Activated CD4-positive, alpha-beta T cell treated with anti-CD3 and anti-CD28 coated beads, Interleukin-2, amount 10 ng/mL, durations not matched to agents 24 days and 14 days (primary cell): ENCODE results near the gene CYTH1. TPM values are rescaled to one million over a fixed set of nuclear protein-coding genes. Genes with fewer than 3 reads are reported as not detected.

Experiments
- DNase-seq: peaks from one replicate; pipeline ENCODE4 v3.0.0; 2022
- H3K27ac Mint-ChIP-seq: one replicate; pipeline ENCODE4 v1.8.0; 2022; ENCODE audit warnings: mild to moderate bottlenecking, mixed read lengths
- H3K27me3 Mint-ChIP-seq: one replicate; pipeline ENCODE4 v1.8.0; 2022; ENCODE audit warnings: mixed read lengths
- H3K36me3 Mint-ChIP-seq: one replicate; pipeline ENCODE4 v1.8.0; 2022; ENCODE audit warnings: low read depth, mild to moderate bottlenecking, mixed read lengths
- H3K4me1 Mint-ChIP-seq: one replicate; pipeline ENCODE4 v1.8.0; 2021; ENCODE audit warnings: mixed read lengths
- H3K4me3 Mint-ChIP-seq: one replicate; pipeline ENCODE4 v1.8.0; 2022; ENCODE audit warnings: mild to moderate bottlenecking, moderate library complexity, mixed read lengths
- H3K9me3 Mint-ChIP-seq: one replicate; pipeline ENCODE4 v1.8.0; 2021; ENCODE audit warnings: mixed read lengths
- intact Hi-C: fragments of 100-400 bp; cut with micrococcal nuclease; formaldehyde crosslinking; loops from one replicate; pipeline ENCODE4 v1.15.1; 2023
- total RNA-seq: library from RNA; stranded (reverse); gene quantifications from 2 replicates; pipeline ENCODE4 v1.2.3, GENCODE V29; 2022

Gene CYTH1, protein sequence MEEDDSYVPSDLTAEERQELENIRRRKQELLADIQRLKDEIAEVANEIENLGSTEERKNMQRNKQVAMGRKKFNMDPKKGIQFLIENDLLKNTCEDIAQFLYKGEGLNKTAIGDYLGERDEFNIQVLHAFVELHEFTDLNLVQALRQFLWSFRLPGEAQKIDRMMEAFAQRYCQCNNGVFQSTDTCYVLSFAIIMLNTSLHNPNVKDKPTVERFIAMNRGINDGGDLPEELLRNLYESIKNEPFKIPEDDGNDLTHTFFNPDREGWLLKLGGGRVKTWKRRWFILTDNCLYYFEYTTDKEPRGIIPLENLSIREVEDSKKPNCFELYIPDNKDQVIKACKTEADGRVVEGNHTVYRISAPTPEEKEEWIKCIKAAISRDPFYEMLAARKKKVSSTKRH
- total RNA-seq, result 126 and 131 TPM in 2 replicates

DNA sequence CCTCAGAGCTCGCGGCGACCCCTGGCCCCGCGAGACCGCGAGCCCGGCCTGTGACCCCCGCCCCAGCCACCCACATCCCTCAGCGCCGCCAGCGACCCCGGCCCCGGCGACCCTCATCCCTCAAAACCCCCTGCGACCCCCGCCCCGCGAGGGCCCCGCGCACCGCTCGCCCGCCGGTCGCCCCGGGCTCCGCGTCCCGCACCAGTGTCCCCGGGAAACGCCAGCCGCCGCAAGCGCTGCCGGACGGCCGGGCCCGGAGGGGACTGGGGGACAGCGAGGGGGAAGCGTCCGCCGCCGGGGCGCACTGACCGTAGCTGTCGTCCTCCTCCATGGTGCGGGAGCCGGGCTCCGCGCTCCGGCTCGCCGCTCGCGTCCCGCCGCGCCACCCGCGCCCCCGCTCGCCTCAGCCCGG, at the start of gene CYTH1:
TSS of gene CYTH1 (minus strand) at position 381 of the 412 bp plus-strand sequence. CDS start at position 331, 50 bp downstream.
- H3K27ac Mint-ChIP-seq, result peak within 1 kb of the TSS; percentile 97
- H3K4me3 Mint-ChIP-seq, result peak within 1 kb of the TSS; percentile 86
- no peaks in the 10 kb centered on the region for H3K27me3 Mint-ChIP-seq
- peaks cover 20% of the 10 kb centered on the region for H3K36me3 Mint-ChIP-seq
- DNase-seq, result no peak
- intact Hi-C loops, result loop anchor here (2.0 kb wide), 1 partner anchor 59 kb away; the partner anchor contains the start of gene USP36
- H3K9me3 Mint-ChIP-seq, result no peaks in the 10 kb centered on the region
- H3K4me1 Mint-ChIP-seq, result peaks cover 45% of the 10 kb centered on the region

- intact Hi-C loops, result no loop called here
- Mint-ChIP-seq H3K9me3 (no peaks in the 10 kb centered on the region), H3K36me3 (peaks cover 78% of the 10 kb centered on the region), H3K4me3 (no peak overlapping the region), H3K27ac (no peak overlapping the region), H3K27me3 (no peaks in the 10 kb centered on the region), H3K4me1 (peaks cover 20% of the 10 kb centered on the region)
- no peak for DNase-seq
Observed at GRCh38 chr17:78829477-78829876, 47.4 kb upstream of the CYTH1 start.

- Mint-ChIP-seq H3K9me3 (no peaks in the 10 kb centered on the region), H3K4me3 (no peak overlapping the region), H3K27ac (no peak overlapping the region), H3K4me1 (peaks cover 23% of the 10 kb centered on the region), H3K27me3 (no peaks in the 10 kb centered on the region), H3K36me3 (peaks cover 82% of the 10 kb centered on the region)
- intact Hi-C loops, result no loop called here
- no peak for DNase-seq
Observed at GRCh38 chr17:78828470-78829185, 46.6 kb upstream of the CYTH1 start.

DNA sequence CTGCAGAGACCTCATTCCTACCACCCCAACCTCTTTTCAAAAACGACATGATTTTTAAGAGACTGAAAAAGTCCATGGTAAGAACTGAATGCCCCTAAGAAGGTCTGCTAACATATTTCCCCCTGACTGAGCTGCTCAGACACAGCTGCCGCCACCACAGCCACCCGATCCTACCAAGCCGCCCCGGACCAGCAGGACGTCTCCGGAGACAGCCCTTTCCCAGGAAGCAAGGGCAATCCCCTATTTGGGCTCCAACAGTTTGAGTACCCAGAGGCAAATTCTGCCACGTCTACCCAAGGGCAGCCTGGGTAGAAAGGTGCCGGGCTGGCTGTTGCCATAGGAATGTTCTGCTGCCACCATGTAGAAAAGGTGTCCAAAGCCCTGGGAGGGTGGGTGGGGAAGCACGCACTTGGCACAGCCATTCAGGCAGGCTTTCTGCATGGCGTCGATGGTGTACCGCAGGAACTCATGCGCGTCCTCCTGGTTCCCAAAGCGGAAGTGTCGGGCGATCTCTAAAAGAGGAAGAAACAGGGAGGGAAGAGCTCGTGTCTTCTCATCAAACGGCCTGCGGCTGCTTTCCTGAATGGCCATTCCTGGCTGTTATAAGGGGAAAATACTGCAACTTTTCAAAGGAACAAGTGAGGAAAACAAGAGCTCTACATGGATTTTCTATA, 44.9 kb upstream of the CYTH1 start:
- intact Hi-C loops, result no loop called here
- no peak overlapping the region for H3K27ac Mint-ChIP-seq

GRCh38 chr17:78826421-78826820, 44.3 kb upstream of the CYTH1 start:
- H3K9me3 Mint-ChIP-seq, result no peaks in the 10 kb centered on the region
- no peak overlapping the region for H3K27ac Mint-ChIP-seq
- H3K4me1 Mint-ChIP-seq, result peaks cover 34% of the 10 kb centered on the region
- H3K36me3 Mint-ChIP-seq, result peaks cover 81% of the 10 kb centered on the region
- no peaks in the 10 kb centered on the region for H3K27me3 Mint-ChIP-seq
- no peak overlapping the region for H3K4me3 Mint-ChIP-seq
- intact Hi-C loops, result no loop called here
- no peak for DNase-seq

More for the DNA sequence above, 44.9 kb upstream of the CYTH1 start:
- DNase-seq, result no peak
- Mint-ChIP-seq H3K4me1 (peaks cover 28% of the 10 kb centered on the region), H3K4me3 (no peak overlapping the region), H3K9me3 (no peaks in the 10 kb centered on the region), H3K36me3 (peaks cover 82% of the 10 kb centered on the region), H3K27me3 (no peaks in the 10 kb centered on the region)

GRCh38 chr17:78825696-78826095, 43.6 kb upstream of the CYTH1 start:
- no peak for DNase-seq
- Mint-ChIP-seq H3K27me3 (no peaks in the 10 kb centered on the region), H3K4me1 (peaks cover 38% of the 10 kb centered on the region), H3K36me3 (peaks cover 85% of the 10 kb centered on the region), H3K27ac (no peak overlapping the region), H3K9me3 (no peaks in the 10 kb centered on the region), H3K4me3 (no peak overlapping the region)
- intact Hi-C loops, result no loop called here

DNA sequence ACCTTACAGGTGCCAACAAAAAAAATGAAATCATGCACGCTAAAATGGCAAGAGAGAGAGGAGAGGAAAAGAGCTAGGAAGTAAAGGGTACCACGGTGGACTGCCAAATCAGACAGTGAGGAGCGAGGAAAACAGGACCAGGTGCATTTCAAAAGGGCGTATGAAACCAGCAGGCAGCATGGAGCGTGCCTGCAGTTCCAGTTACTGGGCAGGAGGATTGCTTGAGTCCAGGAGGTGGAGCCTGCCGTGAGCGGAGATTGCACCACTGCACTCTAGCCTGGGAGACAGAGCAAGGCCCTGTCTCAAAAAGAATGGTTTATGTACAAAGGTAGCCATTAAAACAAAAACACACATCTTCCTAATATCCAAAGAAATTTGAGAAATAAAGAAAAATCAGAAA, 42.2 kb upstream of the CYTH1 start:
- DNase-seq, result no peak
- intact Hi-C loops, result no loop called here
- Mint-ChIP-seq H3K4me3 (no peak overlapping the region), H3K9me3 (no peaks in the 10 kb centered on the region), H3K27ac (peak overlapping the region; percentile 4), H3K36me3 (peaks cover 88% of the 10 kb centered on the region), H3K4me1 (peaks cover 49% of the 10 kb centered on the region), H3K27me3 (no peaks in the 10 kb centered on the region)

DNA sequence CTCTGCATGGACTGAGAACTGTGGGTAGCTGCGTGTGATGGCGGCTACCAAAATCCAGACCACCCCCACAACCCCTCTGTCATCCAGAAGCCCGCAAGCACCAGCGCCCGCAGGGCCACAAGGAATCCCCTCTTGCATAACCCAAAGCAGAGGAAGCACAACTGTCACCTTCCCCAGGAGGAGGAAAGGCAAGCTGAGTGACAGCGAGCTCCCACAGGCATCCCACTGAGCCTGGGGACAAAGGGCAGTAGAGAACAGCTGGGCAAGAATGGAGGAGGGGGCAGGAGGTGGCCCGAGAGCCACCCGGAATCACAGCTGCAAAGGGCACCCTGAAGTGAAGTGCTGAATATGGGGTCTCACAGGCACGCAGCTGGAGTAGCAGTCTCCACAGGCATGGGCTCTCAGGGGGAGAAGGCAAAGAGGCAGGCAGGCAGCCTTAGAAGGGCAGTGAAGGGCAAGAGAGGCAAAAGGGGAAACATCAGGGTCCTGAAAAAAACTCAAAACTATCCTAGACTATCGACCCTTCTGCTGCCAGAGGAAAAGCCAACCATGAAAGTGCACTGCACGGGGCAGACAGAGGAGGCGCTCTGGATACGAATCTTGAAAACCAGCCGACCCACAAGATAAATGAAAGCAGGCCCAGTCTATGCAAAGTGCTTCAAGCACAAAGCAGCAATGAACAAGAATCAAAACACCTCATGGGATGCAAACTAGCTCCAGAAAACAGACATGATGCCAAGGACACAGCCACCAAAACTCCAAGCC, 41.4 kb upstream of the CYTH1 start:
- H3K4me3 Mint-ChIP-seq, result no peak overlapping the region
- DNase-seq, result no peak
- intact Hi-C loops, result no loop called here
- no peak overlapping the region for H3K27ac Mint-ChIP-seq
- no peaks in the 10 kb centered on the region for H3K27me3 Mint-ChIP-seq
- peaks cover 56% of the 10 kb centered on the region for H3K4me1 Mint-ChIP-seq
- H3K36me3 Mint-ChIP-seq, result peaks cover 89% of the 10 kb centered on the region
- no peaks in the 10 kb centered on the region for H3K9me3 Mint-ChIP-seq

- Mint-ChIP-seq H3K4me3 (no peak overlapping the region), H3K27ac (peak overlapping the region; percentile 44), H3K27me3 (no peaks in the 10 kb centered on the region), H3K9me3 (no peaks in the 10 kb centered on the region), H3K4me1 (peaks cover 56% of the 10 kb centered on the region), H3K36me3 (peaks cover 84% of the 10 kb centered on the region)
- DNase-seq, result no peak
- intact Hi-C loops, result no loop called here
Observed at GRCh38 chr17:78822552-78822951, 40.5 kb upstream of the CYTH1 start.

DNA sequence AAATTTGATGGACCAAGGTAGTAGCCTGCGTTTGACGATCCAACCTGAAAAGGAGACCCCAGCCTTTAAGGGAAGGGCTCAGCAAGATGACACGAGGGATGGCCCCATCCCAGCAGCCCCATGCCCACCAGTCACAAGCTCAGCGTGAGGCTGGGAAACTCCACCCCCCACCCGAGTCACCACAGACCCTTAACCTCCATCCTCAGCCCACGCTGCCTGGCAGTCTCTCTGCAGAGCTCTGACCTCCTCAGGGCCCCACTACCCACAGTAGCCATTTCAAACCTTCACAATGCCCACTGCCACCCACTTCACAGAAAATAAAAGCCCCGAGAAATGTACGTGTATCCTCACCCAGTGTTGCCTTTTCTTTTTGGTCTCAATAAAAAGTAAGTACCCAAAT, 39.9 kb upstream of the CYTH1 start:
- Mint-ChIP-seq H3K36me3 (peaks cover 86% of the 10 kb centered on the region), H3K27ac (no peak overlapping the region), H3K27me3 (no peaks in the 10 kb centered on the region), H3K9me3 (no peaks in the 10 kb centered on the region), H3K4me3 (no peak overlapping the region), H3K4me1 (peaks cover 62% of the 10 kb centered on the region)
- no peak for DNase-seq
- intact Hi-C loops, result no loop called here

GRCh38 chr17:78820841-78821240, 38.8 kb upstream of the CYTH1 start:
- no peaks in the 10 kb centered on the region for H3K9me3 Mint-ChIP-seq
- no peak for DNase-seq
- intact Hi-C loops, result no loop called here
- peaks cover 66% of the 10 kb centered on the region for H3K4me1 Mint-ChIP-seq
- H3K27me3 Mint-ChIP-seq, result no peaks in the 10 kb centered on the region
- peaks cover 82% of the 10 kb centered on the region for H3K36me3 Mint-ChIP-seq
- peak overlapping the region; percentile 67 for H3K27ac Mint-ChIP-seq
- H3K4me3 Mint-ChIP-seq, result no peak overlapping the region

DNA sequence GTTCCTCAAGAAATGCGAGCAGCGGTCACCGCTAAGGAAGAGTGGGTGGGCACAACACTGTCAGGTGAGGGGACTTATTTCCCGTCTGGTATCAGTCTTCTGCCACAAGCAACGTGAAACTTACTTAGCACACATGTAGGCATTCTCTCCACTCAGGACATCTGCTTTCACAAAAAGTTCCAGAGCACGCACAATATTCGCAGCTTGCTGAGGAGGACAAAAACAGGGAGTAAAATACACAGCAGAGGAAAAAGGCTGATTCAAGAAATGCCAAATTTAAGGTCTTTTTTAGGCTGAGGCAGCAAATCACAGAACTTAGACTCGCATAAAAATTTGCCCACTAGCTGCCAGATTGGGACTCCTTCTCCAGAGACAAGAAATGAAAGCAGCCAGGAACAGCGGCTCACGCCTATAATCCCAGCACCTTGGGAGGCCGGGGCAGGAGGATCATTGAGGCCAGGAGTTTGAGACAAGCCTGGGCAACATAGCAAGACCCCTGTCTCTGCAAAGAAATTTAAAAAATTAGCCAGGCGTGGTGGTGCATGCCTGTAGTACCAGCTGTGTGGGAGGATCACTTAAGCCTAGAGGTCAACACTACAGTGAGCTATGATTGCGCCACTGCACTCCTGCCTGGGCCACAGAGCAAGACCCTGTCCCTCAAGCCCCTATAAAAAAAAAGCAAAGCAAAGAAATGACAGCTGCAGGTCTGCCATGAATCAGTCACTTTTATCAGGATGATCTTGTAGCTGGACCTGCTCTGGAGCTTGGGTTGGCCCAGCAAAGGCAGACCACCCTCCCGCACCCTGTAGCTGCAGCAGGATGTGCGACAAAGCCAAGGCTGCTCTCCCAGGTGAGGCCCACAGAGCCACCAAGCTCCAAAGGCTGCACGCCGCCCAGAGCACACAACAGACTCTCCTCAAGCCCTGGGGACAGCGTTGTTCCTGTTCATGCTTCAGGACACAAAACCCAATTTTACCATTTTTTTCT, 38.0 kb upstream of the CYTH1 start:
- peak overlapping the region; percentile 79 for H3K27ac Mint-ChIP-seq

More for the DNA sequence above, 38.0 kb upstream of the CYTH1 start:
- Mint-ChIP-seq H3K27me3 (no peaks in the 10 kb centered on the region), H3K4me1 (peaks cover 61% of the 10 kb centered on the region), H3K36me3 (peaks cover 82% of the 10 kb centered on the region), H3K4me3 (peak overlapping the region; percentile 70), H3K9me3 (no peaks in the 10 kb centered on the region)
- peak; percentile 69 for DNase-seq
- intact Hi-C loops, result loop anchor here (2.0 to 5.0 kb wide), 2 partner anchors 43 to 71 kb away; no protein-coding TSS in a partner anchor
